HL-60 (cell line): Measurements from ENCODE around the gene SPATA12.

Source experiments
- DNase-seq, 2 experiments: peaks; one replicate each; pipeline ENCODE4 v3.0.0-alpha.2; 2010 to 2020; ENCODE audit warnings: low read depth in 1 of 2, low spot score in 1 of 2
- H3K27ac ChIP-seq: fragments of 250-450 bp; sonication (Bioruptor Pico); replicated peaks from 2 replicates; pipeline ENCODE4 v1.5.1; 2020; ENCODE audit warnings: mild to moderate bottlenecking, moderate library complexity
- H3K27me3 ChIP-seq: fragments of 250-450 bp; sonication (Bioruptor Pico); 2 replicates; pipeline ENCODE4 v1.5.1; 2021; ENCODE audit warnings: mild to moderate bottlenecking, moderate library complexity; ENCODE audit not compliant: insufficient read depth, poor library complexity, severe bottlenecking
- H3K4me3 ChIP-seq: replicated peaks from 2 replicates; pipeline ENCODE4 v1.5.1; 2011; ENCODE audit warnings: mild to moderate bottlenecking, control low read depth, low read length; ENCODE audit not compliant: insufficient read depth
- CTCF ChIP-seq: IDR thresholded peaks from one replicate; pipeline ENCODE4 v1.5.1; 2011; ENCODE audit warnings: low read length, control low read depth, inconsistent platforms; ENCODE audit not compliant: insufficient read depth
- GABPA ChIP-seq: IDR thresholded peaks from 2 replicates; pipeline ENCODE4 v1.6.1; 2012; ENCODE audit warnings: low read depth
- POLR2AphosphoS5 ChIP-seq: IDR thresholded peaks from 2 replicates; pipeline ENCODE4 v1.6.1; 2012; ENCODE audit warnings: low read depth
- REST ChIP-seq: IDR thresholded peaks from 2 replicates; pipeline ENCODE4 v1.6.1; 2012; ENCODE audit warnings: low read depth; ENCODE audit not compliant: insufficient replicate concordance
- SPI1 ChIP-seq: IDR thresholded peaks from 2 replicates; pipeline ENCODE4 v1.6.1; 2012; ENCODE audit warnings: low read depth, mild to moderate bottlenecking, borderline replicate concordance

Gene SPATA12

GRCh38 chr3:57097536-57097935 is 37.1 kb downstream of the SPATA12 start:
- H3K27ac ChIP-seq: no peak overlapping the region
- no peak overlapping the region for H3K4me3 ChIP-seq
- no peaks in the 10 kb centered on the region for H3K27me3 ChIP-seq
- no peak for DNase-seq
- TF ChIP-seq REST: no peak
- no peak for TF ChIP-seq POLR2AphosphoS5
- no peak for TF ChIP-seq GABPA
- no peak for TF ChIP-seq SPI1
- TF ChIP-seq CTCF: no peak

GRCh38 chr3:57098418-57099310 is 38.2 kb downstream of the SPATA12 start:
- TF ChIP-seq GABPA (no peak), SPI1 (no peak), REST (no peak), POLR2AphosphoS5 (no peak), CTCF (no peak)
- Histone ChIP-seq H3K27me3 (no peaks in the 10 kb centered on the region), H3K4me3 (no peak overlapping the region), H3K27ac (no peak overlapping the region)
- no peak for DNase-seq

GRCh38 chr3:57100046-57100695 is 39.7 kb downstream of the SPATA12 start:
- H3K27ac ChIP-seq: no peak overlapping the region
- H3K4me3 ChIP-seq: no peak overlapping the region

More at GRCh38 chr3:57100046-57100695, 39.7 kb downstream of the SPATA12 start:
- no peaks in the 10 kb centered on the region for H3K27me3 ChIP-seq
- peak; percentile 38 to 72 for DNase-seq
- TF ChIP-seq POLR2AphosphoS5: no peak
- TF ChIP-seq CTCF: peak; percentile 87
